Subcutaneous adipose tissue (tissue), 4 donors: ENCODE results near the gene SUN1. TPM values are rescaled to one million over a fixed set of nuclear protein-coding genes. Genes with fewer than 3 reads are reported as not detected.

Experiments
- total RNA-seq, 4 donors: library from RNA; depleted of rRNA; stranded (reverse); fragments of >200 nt; gene quantifications; one replicate each; pipeline ENCODE4 v1.1.0, GENCODE V29; 2016
- TF ChIP-seq, protein P1 (sequence below): fragments of 450-650 bp; IDR thresholded peaks from one replicate; pipeline ENCODE4 v1.5.1; 2016; ENCODE audit warnings: low read depth, mild to moderate bottlenecking, control low read depth, antibody characterized with exemption, moderate library complexity

Gene SUN1
- total RNA-seq, 4 donors from 2014 or later, result 103 to 239 (median 166) TPM

DNA sequence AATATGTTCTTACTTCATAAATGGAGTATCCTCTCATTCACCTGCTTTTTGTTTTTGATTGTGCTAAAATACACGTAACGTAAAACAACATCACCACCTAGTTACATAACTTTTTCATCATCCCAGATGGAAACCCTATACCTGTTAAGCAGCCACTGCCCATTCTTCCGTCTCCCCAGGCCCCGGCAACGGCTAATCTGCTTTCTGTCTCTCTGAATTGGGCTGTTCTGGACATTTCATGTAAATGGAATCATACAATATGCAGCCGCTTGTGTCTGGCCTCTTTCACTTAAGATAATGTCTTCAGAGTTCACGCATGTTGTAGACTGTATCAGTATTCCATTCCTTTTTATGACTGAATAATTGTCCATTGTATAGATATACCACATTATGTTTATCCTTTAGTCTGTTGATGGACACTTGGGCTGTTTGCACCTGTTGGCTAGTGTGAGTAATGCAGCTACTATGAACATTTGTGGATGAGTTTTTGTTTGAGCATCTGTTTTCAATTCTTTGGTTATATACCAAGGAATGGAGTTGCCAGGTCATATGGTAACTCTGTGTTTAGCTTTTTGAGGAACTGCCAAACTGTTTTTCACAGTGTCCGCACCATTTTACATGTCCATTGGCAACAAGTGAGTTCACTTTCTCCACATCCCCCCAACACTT, 14.1 kb upstream of the SUN1 start:
- TF ChIP-seq, protein P1, sequence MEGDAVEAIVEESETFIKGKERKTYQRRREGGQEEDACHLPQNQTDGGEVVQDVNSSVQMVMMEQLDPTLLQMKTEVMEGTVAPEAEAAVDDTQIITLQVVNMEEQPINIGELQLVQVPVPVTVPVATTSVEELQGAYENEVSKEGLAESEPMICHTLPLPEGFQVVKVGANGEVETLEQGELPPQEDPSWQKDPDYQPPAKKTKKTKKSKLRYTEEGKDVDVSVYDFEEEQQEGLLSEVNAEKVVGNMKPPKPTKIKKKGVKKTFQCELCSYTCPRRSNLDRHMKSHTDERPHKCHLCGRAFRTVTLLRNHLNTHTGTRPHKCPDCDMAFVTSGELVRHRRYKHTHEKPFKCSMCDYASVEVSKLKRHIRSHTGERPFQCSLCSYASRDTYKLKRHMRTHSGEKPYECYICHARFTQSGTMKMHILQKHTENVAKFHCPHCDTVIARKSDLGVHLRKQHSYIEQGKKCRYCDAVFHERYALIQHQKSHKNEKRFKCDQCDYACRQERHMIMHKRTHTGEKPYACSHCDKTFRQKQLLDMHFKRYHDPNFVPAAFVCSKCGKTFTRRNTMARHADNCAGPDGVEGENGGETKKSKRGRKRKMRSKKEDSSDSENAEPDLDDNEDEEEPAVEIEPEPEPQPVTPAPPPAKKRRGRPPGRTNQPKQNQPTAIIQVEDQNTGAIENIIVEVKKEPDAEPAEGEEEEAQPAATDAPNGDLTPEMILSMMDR, result no peak

DNA sequence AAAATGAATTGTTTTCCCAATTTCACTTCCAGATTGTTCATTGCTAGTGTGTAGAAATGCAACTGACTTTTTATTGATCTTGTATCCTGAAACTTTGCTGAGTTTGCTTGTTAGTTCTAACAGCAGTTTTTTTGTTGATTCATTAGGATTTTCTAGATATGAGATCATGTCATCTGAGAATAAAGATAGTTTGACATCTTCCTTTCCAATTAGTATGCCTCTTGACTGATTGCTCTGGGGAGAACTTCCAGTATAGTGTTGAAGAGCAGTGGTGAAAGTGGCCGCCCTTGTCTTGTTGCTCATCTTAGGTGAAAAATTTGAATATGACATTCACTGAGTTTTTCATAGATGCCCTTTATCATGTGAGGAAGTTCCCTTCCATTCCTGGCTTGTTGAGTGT, 11.9 kb upstream of the SUN1 start:
- TF ChIP-seq, protein P1, result no peak

DNA sequence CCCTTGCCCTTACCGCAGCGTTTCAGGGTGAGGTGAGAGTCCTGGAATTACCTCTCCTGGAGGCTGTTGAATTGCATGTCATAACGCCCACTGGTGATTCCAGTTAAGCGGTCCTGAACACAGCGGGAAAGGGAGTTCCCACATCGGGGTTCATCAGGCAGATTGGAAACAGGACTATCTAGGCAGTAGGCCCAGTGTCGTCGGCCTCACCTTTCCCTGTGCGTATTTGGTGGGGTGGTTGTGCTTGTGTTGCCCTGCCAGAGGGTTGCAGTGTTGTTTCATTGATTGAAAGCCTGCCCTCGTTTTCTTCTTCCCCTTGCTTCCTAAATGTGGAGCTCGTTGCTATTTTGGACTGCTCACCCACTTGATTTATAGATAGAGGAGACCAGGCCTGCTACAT, 10.6 kb upstream of the SUN1 start:
- TF ChIP-seq, protein P1, result no peak

DNA sequence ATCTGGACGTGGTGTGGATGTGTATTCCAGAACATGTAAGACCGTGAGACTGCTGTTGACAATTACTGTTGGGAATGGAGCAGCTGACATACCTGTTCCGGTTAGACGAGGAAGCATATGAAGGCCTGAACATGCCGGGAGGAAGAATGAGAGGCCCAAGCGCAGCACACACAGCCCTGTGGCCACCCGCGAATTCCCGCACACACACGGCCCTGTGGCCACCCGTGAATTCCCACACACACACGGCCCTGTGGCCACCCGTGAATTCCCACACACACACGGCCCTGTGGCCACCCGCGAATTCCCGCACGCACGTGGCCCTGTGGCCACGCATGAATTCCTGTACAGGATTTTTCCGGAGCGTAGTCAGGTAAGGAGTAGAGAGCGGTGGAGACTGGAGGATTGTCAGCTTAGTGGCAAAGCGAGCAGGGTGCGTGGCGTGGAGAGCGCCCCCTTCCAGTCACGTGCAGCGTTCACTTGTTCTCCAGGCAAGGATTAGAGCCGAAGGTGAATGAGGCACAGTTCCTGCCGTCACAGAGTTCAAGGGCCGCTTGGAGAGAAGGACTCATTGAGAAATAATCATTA, 9.5 kb upstream of the SUN1 start:
- TF ChIP-seq, protein P1, result no peak

DNA sequence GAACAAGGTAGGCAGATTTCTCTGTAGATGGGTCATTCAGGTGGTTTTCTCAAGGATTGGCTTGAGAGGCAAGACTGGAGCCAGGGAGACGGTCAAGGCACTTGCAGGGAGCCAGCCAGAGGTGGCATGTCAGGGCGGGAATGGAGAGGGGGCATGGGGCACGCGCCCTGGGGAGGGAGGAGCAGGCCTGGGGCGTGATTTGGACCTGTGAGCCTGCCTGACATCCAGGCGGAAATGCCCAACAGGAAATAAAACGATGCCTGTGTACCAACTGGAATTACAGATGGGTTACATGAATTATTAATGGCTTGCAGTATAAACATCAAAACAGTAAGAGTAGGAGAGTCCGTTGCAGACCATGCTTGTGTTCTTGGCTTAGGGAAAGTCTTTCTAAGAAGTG, 8.6 kb upstream of the SUN1 start:
- TF ChIP-seq, protein P1, result no peak

DNA sequence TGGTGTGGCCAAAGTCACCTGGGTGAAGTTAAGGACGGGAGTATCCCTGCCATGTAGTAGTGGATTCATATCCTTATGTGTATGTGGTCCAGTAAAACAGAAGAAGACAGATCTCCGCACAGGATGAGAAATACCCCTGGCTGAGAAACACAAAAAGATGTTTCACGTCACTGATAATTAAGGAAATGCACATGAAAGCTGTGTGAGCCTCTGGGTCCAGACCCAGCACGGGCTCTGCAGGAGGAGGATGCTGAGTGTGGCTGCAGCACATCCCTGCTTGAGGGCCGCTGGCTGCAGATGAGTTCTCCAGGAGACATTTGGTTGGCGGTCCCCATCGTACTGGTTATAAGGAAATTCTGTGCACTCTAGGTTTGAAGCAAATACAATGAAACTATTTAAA, 8.2 kb upstream of the SUN1 start:
- TF ChIP-seq, protein P1, result no peak

DNA sequence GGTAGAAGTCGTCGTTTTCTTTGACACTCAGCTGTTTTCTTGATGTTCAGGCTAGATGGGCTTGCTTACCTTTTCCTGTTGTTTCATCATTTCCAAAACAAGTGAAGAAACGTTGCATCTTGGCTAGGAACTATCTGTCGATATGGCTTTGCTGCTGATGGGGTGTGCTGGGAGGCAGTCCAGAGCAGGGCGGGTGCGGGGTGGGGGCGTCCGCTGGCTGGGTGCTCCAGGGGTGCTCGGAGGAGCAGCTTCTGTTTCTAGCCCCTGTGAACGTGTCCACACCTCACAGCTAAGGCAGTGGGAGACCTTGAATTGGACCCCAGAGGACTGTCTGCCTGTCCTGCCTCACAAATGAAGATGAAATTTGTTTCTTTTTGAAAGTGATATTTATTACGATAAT, 7.6 kb upstream of the SUN1 start:
- TF ChIP-seq, protein P1, result no peak
